NB4 (cell line): ENCODE measurements around the gene GLMP.
A peak's percentile ranks its signal among the peaks of the same experiment; 100 is the strongest.

Source experiments
- DNase-seq: peaks from one replicate; pipeline ENCODE4 v3.0.0; 2010; ENCODE audit warnings: low read depth
- H3K4me3 ChIP-seq: one replicate; pipeline ENCODE4 v1.5.1; 2011; ENCODE audit warnings: mild to moderate bottlenecking, low read depth, low read length, moderate library complexity
- MAX ChIP-seq: IDR thresholded peaks from 2 replicates; pipeline ENCODE4 v1.6.1; 2011; ENCODE audit warnings: low read depth, low read length
- MYC ChIP-seq: IDR thresholded peaks from 2 replicates; pipeline ENCODE4 v1.6.1; 2011; ENCODE audit warnings: low read depth, low read length
- POLR2A ChIP-seq: IDR thresholded peaks from 2 replicates; pipeline ENCODE4 v1.6.1; 2011; ENCODE audit warnings: mild to moderate bottlenecking; ENCODE audit not compliant: insufficient read length; ENCODE audit errors: extremely low read depth
- TF ChIP-seq, protein P1 (sequence below): IDR thresholded peaks from one replicate; pipeline ENCODE4 v1.5.1; 2012; ENCODE audit warnings: low read depth, low read length

The GLMP gene

GRCh38 chr1:156260896-156261295 is 34.6 kb downstream of the GLMP start:
- H3K4me3 ChIP-seq = no peak overlapping the region
- no peak for DNase-seq
- no peak for TF ChIP-seq MYC
- TF ChIP-seq, protein P1, sequence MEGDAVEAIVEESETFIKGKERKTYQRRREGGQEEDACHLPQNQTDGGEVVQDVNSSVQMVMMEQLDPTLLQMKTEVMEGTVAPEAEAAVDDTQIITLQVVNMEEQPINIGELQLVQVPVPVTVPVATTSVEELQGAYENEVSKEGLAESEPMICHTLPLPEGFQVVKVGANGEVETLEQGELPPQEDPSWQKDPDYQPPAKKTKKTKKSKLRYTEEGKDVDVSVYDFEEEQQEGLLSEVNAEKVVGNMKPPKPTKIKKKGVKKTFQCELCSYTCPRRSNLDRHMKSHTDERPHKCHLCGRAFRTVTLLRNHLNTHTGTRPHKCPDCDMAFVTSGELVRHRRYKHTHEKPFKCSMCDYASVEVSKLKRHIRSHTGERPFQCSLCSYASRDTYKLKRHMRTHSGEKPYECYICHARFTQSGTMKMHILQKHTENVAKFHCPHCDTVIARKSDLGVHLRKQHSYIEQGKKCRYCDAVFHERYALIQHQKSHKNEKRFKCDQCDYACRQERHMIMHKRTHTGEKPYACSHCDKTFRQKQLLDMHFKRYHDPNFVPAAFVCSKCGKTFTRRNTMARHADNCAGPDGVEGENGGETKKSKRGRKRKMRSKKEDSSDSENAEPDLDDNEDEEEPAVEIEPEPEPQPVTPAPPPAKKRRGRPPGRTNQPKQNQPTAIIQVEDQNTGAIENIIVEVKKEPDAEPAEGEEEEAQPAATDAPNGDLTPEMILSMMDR = no peak
- TF ChIP-seq MAX = no peak
- TF ChIP-seq POLR2A = no peak

DNA sequence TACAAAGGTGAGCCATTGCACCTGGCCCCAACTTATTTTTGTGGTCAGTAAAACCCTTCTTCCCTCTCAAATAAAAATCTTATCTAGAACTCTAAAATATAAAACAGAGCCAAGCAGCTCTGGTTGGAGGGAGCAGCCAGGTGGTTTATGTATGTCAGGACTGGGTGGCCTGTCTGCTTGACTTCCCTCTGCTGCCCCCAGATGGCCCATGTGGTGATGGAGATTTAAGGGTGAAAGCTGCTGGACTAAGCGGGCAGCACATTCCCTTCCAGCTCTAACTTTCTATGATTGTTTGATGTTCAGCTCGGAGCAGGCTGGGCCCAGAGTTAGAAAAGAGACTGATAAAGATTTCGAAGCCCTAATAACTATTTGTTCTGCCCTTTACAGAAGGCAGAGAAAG is 35.7 kb downstream of the GLMP start:
- no peak for TF ChIP-seq POLR2A
- TF ChIP-seq, protein P1 = no peak
- no peak for TF ChIP-seq MYC
- TF ChIP-seq MAX = no peak
- H3K4me3 ChIP-seq = no peak overlapping the region
- no peak for DNase-seq

GRCh38 chr1:156258859-156259258 is 36.6 kb downstream of the GLMP start:
- TF ChIP-seq, protein P1 = no peak
- TF ChIP-seq MYC = no peak
- no peak for TF ChIP-seq POLR2A
- no peak for TF ChIP-seq MAX
- DNase-seq = no peak
- H3K4me3 ChIP-seq = no peak overlapping the region

- H3K4me3 ChIP-seq = no peak overlapping the region
- TF ChIP-seq, protein P1 = no peak
- TF ChIP-seq POLR2A = no peak
- peak; percentile 22 for DNase-seq
Observed at GRCh38 chr1:156257711-156258110, 37.8 kb downstream of the GLMP start.

DNA sequence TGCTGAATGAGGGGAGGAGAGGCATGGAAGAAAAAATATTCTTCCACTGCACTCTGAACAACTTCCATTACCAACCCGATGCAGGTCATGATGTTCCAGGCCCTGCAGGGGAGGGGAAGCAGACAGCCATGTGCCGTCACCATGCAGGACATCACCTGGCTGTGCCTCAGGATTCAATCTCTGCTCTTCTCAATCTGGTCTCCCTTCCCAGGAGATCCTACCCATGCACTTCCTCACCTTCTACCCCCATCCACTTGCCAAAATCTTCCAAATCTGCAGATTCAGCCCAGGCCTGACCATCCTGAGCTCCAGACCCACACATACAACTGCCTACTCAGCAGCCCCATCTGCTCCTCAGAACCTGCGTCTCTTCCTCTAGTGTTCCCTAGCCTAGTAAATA is 41.8 kb downstream of the GLMP start:
- H3K4me3 ChIP-seq = no peak overlapping the region
- DNase-seq = no peak
- TF ChIP-seq POLR2A = no peak

- no peak for TF ChIP-seq MYC
- no peak overlapping the region for H3K4me3 ChIP-seq
- peak; percentile 30 for DNase-seq
Observed at GRCh38 chr1:156251527-156251926, 44.0 kb downstream of the GLMP start.

GRCh38 chr1:156249593-156249992 is 45.9 kb downstream of the GLMP start:
- DNase-seq = no peak
- no peak for TF ChIP-seq MYC
- TF ChIP-seq MAX = no peak
- TF ChIP-seq, protein P1 = no peak
- TF ChIP-seq POLR2A = no peak
- no peak overlapping the region for H3K4me3 ChIP-seq
